HG03520 (cell line): ENCODE measurements around the gene NR2F1-AS1.

Source experiments
- ATAC-seq: cut with Tn5 transposase; IDR thresholded peaks from one replicate; pipeline ENCODE4 v1.9.1; 2021; ENCODE audit warnings: mild to moderate bottlenecking, moderate library complexity; ENCODE audit not compliant: unreplicated experiment

NR2F1-AS1 gene

DNA sequence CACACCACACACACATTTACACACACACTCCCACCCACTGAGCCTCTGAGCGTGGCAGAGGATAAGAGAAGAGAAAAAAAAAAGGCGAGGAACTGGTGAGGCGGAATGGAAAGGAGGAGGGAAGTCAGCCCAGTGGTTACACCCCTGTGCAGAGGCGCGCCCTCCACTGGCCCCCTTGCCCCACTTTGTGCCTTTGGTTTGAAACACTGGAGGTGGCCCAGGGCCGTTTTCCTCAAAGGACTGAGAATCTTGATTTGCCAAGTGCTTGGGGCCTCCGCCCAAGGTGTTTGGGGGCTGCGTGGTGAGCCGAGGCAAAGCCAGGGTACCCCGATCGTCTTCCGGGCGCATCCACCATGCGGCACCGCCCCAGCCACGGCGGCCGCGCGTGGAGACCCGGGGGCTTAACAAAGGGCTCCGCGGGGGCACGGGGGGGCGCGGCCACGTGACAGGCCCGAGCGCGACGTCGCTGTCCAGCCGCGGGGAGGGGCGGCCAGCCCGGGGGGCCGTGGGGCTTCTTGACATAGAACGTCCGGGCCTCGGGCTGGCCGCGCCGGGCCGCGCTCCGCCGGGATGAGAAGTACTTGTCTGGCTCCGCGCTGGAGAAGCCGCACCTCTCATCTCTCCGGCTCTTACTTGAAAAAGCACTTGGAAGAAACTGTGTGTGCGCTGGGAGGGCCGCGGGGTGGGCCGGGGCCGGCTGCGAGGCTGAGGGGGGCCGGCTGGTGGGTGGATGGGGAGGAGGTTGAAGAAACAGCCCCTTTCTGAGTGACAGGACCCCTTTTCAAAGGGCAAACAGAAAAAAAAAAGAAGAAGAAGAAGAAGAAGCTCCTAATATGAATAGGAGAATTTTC, 23.0 kb upstream of the NR2F1-AS1 start:
- no peak for ATAC-seq

- ATAC-seq, result no peak
These were observed 22.2 kb upstream of the NR2F1-AS1 start for GRCh38 chr5:93603078-93603792.

DNA sequence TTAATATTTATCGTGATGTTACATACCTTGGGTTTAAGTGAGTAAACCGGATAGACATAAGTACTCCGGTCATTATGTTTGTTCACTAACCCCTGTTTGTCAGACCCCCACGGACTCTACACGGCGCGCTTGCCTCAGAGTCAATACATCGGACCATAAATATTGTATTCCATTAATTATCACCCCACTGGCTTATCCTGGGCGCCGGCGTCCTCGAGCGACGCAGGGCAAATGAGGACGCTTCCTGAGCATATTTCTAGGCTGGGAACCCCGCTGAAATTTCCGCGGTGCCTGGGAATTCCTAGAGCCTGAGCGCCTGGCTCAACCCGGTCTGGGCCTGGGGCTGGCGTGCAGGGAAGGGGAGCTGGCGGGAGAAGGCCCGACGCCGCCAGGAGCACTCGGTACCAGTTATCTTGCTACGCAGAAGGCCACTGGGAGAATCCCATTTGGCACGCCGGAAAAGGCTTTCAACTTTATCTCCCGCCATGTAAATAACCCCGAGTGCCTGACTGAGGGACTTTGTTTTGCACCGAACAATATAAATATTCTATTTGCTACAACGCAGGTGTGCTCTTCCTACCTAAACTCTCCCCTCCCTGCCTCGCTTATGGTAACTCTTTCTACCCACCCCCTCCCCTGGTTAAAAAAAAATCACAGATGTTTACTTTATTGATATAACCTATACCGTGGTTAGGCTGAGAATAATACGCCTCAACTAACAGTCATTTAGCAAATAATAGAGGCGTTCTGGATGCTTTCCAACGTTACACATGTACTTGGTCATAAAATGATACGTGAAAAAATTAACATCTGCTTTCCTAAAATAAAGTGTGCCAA, 21.4 kb upstream of the NR2F1-AS1 start:
- no peak for ATAC-seq

DNA sequence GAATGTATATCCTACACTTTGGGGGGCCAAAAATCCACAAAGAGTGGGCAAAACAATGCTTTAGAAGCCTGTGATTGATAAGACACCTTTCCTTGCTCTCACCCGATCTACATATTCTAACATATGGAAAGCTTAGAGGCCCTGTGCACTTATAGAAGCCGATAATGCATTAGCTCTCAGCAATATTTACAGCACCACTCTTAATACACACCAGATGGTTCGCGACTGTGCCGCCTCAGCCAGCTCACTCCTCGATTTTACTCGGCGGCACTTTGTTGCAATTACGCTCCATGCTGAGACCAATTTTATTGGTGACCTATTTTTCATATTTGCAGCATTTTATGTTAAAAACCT, 20.8 kb upstream of the NR2F1-AS1 start:
- no peak for ATAC-seq

- no peak for ATAC-seq
These were observed 20.2 kb upstream of the NR2F1-AS1 start for GRCh38 chr5:93601071-93601801.

DNA sequence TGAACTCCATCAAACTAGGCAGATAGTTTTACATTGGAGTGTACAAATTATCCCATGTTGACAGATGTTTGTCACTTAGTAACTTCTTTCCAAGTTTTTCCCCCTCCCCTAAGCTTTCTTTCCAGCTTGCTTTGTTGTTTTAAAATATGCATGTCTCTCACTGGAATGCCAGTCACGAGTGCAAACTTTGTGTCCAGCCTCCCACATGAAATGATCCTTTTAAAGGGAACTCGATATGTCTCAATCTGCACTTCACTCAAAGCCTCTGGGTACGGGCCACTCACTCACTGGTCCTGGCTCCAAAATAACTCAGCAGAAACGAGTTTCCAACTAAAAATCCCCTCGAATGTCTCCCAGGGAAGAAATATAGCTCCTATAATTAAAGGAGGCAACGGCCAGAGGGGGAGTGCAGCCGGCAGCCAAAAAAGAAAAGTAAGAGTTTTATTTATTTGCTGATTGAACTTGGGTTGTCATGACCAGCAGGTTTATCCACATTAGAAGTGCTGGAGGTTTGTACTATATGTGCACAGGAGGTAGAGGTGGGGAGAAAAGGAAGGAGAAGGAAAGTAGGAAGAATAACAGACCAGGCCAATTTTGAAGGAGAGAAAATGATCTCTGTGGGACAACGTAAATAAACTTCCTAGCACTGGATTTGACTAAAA, 19.5 kb upstream of the NR2F1-AS1 start:
- no peak for ATAC-seq

DNA sequence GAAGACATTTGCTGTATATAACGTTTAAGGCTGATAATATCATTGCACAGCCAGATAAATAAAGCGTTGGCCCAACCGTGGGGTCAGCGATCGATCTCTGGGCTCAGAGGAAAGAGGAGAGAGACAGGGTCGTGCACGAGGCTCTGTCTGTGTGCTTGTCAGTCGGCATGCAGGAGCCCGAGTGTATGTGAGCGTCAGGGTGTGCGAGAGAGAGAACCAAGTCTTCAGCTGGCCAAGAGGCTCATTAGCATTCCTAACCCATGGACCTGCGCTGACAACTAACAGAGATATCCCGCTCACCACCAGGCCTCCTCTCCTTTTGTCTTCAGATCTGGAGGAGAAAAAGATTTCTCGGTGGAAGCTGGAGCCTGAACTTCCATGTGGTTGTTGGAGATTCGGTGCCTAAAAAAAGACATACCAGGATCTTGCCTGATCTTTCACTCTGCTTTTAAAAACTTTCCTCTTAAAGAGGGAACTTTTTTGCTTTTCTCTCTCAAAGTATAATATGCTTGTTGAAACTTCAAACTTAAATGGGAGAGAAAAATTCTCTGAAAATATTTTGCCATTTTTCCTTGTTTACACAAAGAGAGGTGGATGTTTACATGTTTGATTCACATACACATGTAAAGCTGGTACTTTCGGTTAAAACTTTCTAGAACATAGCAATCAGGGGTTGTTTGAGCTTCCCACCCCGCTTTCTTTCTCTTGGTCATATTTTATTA, 18.5 kb upstream of the NR2F1-AS1 start:
- no peak for ATAC-seq

DNA sequence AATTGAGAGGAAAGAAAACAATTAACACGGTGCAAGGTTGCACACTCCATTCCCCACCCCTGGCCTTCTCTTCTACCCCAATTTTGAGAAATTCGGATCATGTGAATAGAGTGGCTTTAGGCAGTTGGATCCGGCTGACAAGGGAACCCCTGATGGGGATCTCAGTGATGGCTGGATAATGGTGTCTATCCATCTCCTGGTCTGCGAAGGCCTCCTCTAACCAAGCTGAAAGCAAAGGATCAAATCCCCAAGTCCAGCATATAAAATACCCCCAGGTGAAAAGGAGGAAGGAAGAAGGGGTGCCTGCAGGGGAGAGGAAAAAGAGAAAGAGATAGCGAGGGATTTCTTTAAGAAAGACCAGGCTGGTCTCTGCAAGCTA, 18.0 kb upstream of the NR2F1-AS1 start:
- no peak for ATAC-seq

DNA sequence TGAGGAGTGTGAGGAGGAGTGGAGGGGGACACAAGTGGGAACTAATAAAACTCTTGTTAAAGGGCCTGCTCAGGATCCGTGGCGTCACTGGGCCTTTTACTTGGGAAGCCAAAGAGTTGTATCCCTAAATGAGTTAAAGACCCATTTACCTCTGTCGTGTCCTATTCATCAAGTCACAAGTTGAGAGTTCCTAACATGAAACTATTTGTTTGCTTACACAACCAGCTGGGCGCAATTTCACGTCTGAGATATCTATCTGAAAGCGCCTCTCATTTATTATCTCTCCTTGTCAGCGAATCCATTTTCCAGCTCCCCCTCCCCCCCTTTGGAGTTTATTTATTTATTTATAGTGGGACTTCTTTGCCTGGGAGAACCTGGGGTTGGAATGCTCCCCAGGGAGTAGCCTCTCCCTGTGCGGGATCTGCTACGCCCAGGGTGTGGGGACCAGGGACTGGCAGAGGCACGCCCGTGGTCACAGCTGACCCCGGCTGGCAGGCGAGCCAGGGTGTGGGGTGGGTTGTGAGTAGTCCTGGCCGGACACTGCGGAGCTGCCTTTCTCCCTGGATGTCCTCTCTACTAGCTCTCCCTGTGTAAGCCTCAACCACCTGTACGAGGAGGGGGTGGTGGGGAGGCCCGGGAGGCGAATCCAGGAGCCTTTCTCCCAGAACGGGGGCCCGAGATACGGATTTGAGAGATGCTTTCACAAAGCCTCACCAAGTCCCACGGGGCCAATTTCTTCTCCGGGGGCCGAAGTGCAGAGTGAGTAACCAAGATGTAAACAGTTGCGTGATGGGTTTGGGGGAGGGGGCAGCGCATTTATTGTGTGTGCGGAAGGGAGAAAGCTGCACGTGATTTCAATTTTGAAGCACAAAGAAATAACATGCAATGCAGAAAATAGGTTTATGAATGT, 17.3 kb upstream of the NR2F1-AS1 start:
- no peak for ATAC-seq

DNA sequence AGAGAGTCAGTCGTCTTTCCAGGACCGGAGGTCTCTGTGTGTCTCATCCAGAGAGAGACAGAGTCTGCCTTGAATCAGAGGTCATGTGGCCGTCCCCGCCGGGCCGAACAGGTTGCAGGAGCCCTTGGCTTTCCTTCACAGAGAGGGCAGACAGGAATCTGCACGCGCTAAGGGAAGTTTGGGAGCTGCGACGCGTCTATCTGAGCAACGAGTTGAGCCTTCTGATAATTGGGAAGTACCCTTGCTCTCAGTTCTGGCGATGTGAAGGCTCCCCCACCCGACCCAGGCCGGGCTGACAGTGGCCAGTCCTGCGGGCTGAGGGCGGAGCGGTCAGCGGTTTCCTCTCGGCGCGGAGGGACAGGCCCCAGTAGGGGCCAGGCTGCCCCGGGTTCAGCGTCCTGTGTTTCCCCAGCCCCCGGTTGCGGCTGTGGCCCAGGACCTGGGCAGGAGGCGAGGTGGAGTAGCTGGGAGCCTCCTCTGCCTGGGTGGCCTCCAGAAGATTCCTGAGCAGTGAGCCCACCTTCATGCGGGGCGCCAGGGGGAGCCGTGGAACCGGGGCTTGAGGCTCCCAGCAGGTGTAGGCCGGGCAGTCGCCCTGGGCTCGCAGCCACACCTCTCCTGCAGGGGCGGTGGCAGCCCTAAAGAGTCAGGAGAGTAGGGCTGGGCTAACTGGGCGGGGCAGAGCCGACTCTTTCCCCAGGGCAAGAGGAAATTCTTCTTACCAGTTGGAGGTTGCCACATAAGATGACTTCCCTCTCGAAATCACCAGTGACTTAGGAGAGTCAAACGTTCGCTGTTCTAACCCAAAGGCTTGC, 15.9 kb upstream of the NR2F1-AS1 start:
- ATAC-seq, result no peak

GRCh38 chr5:93596310-93596675, 15.3 kb upstream of the NR2F1-AS1 start:
- no peak for ATAC-seq

DNA sequence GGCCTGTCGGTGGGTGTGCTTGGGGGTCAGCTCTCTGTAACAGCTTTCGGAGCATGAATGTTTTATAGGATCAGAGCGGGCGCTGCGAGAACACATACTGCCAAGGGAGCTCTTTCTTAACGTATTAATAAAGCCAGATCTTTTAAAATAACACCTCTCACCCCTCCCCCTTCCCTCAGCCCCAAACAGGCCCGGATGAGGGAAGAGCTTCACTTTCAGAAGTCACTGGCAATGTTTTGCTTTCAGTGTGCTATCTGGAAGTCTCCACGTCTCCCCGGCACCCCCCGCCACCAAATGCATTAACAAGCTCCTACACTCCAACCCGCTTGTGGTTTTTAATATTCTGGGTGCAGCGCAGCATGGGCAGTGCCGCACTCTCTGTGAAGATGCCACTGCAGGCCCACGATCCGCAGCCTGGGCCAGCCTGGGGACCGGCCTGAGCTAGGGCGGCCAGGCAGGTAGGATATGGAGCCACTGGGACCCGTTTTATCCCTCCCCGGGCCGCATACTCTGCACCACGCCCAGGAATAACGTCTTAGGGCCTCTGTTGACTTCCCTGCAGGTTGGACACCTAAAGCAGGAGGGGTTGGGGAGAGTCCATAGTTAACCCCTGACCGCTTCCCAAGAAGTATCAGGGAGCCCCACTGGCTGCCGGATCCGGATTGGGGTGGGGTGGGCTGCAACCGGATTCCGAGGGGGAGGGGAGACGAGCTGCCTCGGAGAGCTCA, 14.6 kb upstream of the NR2F1-AS1 start:
- no peak for ATAC-seq

DNA sequence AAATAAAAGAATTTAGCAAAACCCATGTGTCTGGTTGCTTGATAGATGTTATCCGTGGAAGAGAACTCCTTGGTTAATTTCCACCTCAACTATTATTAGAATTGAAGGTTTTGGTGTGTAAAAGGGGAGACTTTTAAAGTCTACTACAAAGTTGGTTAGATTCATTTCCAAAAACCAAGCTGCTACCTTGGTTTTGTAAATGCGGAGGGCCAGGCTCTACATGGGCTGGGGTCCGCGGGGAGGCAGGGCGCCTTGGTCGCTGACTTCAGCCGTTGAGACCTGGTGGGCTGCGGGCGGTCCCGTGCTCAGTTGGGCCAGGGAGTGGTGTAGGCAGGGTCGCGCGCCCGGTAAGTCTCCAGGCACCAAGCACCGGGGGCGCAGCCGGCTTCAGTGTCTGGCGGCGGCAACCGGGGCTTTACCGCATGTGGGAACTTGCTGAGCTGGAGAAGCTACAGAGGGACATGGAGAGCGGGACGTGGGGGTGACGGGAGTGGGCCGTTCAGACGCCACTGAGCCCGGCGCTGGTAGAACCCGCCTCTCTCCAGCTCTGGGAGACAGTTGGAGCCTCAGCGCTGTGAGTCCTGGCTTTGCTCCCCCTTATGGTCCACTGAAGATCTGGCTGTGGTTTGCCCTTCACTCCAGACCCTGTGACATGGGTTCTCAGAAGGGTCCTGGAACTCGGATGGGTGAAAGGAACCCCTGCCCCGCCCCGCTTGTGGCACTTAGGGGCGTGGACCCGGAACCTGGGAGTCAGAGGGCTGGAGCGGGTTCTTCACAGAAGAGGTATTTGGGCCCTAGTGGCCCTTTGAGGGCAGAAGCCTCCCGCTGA, 13.8 kb upstream of the NR2F1-AS1 start:
- no peak for ATAC-seq

- no peak for ATAC-seq
These were observed 12.6 kb upstream of the NR2F1-AS1 start for GRCh38 chr5:93593476-93594131.

DNA sequence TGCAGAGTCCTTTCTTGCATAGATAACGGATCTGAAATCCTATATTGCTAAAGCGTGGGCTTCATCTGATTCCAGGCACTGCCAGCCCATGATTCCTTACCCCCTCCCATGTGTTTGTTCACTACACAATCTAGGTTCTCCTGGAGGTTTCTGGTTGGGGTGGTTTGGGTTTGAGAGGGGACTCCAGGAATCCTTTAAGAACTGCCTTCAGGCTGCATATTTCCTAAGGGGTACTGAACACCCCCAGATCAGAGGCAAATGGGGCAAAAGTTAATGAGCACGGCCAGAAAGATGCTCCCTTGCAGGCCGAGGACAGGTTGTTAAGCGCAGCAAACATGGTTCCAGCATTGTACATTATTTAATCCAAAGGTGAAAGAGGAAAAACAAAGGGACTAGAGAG, 11.9 kb upstream of the NR2F1-AS1 start:
- ATAC-seq, result no peak
